Breast epithelium (tissue), 3 donors: ENCODE results near the gene SMARCD1.

Experiments used
- POLR2A ChIP-seq: fragments of 450-650 bp; IDR thresholded peaks from one replicate; pipeline ENCODE4 v1.6.1; 2016; ENCODE audit warnings: antibody characterized with exemption, mild to moderate bottlenecking, moderate library complexity
- POLR2AphosphoS5 ChIP-seq, 3 donors: sonication (generic); formaldehyde crosslinking; IDR thresholded peaks; one replicate each; pipeline ENCODE4 v1.6.1; 2017; ENCODE audit warnings: antibody characterized with exemption in 3 of 3
- TF ChIP-seq, protein P1 (sequence below), 3 donors: fragments of 450-650 bp; IDR thresholded peaks; one replicate each; pipeline ENCODE4 v1.5.1; 2016 to 2017; ENCODE audit warnings: antibody characterized with exemption in 3 of 3, mild to moderate bottlenecking in 3 of 3, moderate library complexity in 3 of 3

DNA sequence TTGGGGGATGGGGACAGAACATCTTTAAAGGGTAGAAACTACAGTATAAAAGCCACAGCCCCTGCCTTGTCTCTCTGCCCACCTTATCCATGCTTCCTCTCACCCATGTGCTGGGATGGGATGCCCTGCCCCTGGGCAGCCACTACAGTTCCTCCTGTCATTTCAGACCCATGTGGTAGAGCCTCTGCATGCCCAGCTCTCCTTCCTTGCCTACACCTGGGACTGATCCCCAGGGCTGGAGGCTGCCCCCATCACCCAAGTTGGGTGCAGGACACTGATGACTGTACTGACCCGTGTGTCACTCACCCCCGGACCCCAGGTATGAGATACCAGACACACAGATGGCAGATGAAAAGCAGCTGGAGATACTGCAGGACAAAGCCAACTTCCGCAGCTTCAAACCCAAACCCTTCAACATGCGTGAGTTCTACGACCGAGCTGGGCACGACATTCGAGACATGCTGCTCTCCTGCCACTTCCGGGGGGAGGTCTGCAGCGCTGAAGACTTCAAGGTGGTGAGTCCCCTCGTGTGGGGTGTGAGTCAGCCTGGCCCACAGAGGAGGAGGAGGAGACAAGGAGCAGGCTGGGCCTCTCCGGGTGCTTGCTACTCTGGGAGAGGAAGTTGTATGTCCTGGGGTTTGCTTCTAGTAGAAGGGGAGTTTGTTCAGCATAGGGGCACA lies 25.6 kb upstream of the SMARCD1 start:
- TF ChIP-seq POLR2A (no peak), POLR2AphosphoS5 (IDR thresholded peaks at IDR 0.05) (no peak)
- TF ChIP-seq, protein P1, sequence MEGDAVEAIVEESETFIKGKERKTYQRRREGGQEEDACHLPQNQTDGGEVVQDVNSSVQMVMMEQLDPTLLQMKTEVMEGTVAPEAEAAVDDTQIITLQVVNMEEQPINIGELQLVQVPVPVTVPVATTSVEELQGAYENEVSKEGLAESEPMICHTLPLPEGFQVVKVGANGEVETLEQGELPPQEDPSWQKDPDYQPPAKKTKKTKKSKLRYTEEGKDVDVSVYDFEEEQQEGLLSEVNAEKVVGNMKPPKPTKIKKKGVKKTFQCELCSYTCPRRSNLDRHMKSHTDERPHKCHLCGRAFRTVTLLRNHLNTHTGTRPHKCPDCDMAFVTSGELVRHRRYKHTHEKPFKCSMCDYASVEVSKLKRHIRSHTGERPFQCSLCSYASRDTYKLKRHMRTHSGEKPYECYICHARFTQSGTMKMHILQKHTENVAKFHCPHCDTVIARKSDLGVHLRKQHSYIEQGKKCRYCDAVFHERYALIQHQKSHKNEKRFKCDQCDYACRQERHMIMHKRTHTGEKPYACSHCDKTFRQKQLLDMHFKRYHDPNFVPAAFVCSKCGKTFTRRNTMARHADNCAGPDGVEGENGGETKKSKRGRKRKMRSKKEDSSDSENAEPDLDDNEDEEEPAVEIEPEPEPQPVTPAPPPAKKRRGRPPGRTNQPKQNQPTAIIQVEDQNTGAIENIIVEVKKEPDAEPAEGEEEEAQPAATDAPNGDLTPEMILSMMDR (IDR thresholded peaks at IDR 0.05), result no peak
